HepG2 (cell line): ENCODE data around the gene NFIC. TPM values are rescaled to one million over a fixed set of nuclear protein-coding genes. Genes with fewer than 3 reads are reported as not detected.
A peak's percentile ranks its signal among the peaks of the same experiment; 100 is the strongest.

Experiments used
- ATAC-seq: fragments of 200-7000 bp; cut with Tn5 transposase; 3 replicates; pipeline ENCODE4 v1.9.1; 2020; ENCODE audit warnings: mild to moderate bottlenecking, moderate library complexity
- BruUV-seq: library from RNA; stranded (reverse); fragments of 400-500 nt; replicated peaks from 2 replicates; lab custom pipeline; 2021; lab: Mats Ljungman, UMichigan
- CTCF ChIA-PET: fragments of 300-600 bp; formaldehyde crosslinking; extraction: SDS; loops from one replicate; lab custom pipeline; 2021; ENCODE audit warnings: low total read pairs, inconsistent platforms, low intra/inter-chr PET ratio; lab: Yijun Ruan, JAX
- POLR2A ChIA-PET: fragments of 350-600 bp; sonication (Branson Sonifier 250); formaldehyde crosslinking; loops from one replicate; lab custom pipeline; 2020; ENCODE audit warnings: antibody characterized with exemption, inconsistent platforms; lab: Yijun Ruan, JAX
- DNase-seq: peaks from one replicate; pipeline ENCODE4 v3.0.0-alpha.2; 2015; ENCODE audit warnings: low spot score
- FAIRE-seq: peaks from 3 replicates; lab custom pipeline; 2011; peaks lifted over from hg19 to GRCh38; lab: Jason Lieb, UNC
- H2AFZ ChIP-seq: one replicate; pipeline ENCODE4 v1.6.1; 2011; ENCODE audit warnings: low read length, inconsistent platforms
- H3K27ac ChIP-seq: fragments of 300-600 bp; 3 replicates; pipeline ENCODE4 v1.8.0; 2011; ENCODE audit warnings: mixed run types, mild to moderate bottlenecking, mixed read lengths, low read length, inconsistent platforms; ENCODE audit not compliant: insufficient read depth; ENCODE audit errors: extremely low read length
- H3K27me3 ChIP-seq, 2 experiments: fragments of 200-600 bp in 1 of 2; 2 replicates in 1 of 2; 3 replicates in 1 of 2; pipeline versions ENCODE4 v1.6.0 to v1.8.0; 2011; ENCODE audit warnings: low read length in 2 of 2, mild to moderate bottlenecking in 2 of 2, moderate library complexity in 2 of 2, inconsistent platforms in 1 of 2; ENCODE audit not compliant: insufficient read depth in 2 of 2, control insufficient read depth in 1 of 2
- H3K36me3 ChIP-seq, 2 experiments: fragments of 200-600 bp in 1 of 2; replicated peaks in 1 of 2; 2 replicates in 1 of 2; 3 replicates in 1 of 2; pipeline versions ENCODE4 v1.5.1 to v1.8.0; 2011; ENCODE audit warnings: low read length in 2 of 2, inconsistent platforms in 1 of 2; ENCODE audit not compliant: insufficient read depth in 2 of 2, control insufficient read depth in 1 of 2
- H3K4me1 ChIP-seq: 2 replicates; pipeline ENCODE4 v1.5.1; 2012; ENCODE audit warnings: low read length, inconsistent platforms; ENCODE audit not compliant: insufficient read depth
- H3K4me2 ChIP-seq: 2 replicates; pipeline ENCODE4 v1.6.0; 2011; ENCODE audit warnings: low read depth, low read length, inconsistent platforms
- H3K4me3 ChIP-seq, 3 experiments: fragments of 200-600 bp in 1 of 3; sonication (generic), shearing (Covaris generic) in 1 of 3; replicated peaks in 1 of 3; 2 replicates each; pipeline ENCODE4 v1.5.1; 2011 to 2016; ENCODE audit warnings: low read length in 3 of 3, inconsistent platforms in 2 of 3, low read depth in 2 of 3, mild to moderate bottlenecking in 2 of 3, control low read depth in 1 of 3, mixed read lengths in 1 of 3; ENCODE audit not compliant: insufficient read depth in 1 of 3
- H3K79me2 ChIP-seq: one replicate; pipeline ENCODE4 v1.6.1; 2011; ENCODE audit warnings: low read length, inconsistent platforms; ENCODE audit not compliant: insufficient read depth
- H3K9ac ChIP-seq: 2 replicates; pipeline ENCODE4 v1.6.0; 2011; ENCODE audit warnings: mild to moderate bottlenecking, low read depth, low read length, inconsistent platforms; ENCODE audit not compliant: insufficient read depth
- H3K9me3 ChIP-seq: 2 replicates; pipeline ENCODE4 v1.5.1; 2012; ENCODE audit warnings: mild to moderate bottlenecking, low read length
- H4K20me1 ChIP-seq: 2 replicates; pipeline ENCODE4 v1.6.0; 2011; ENCODE audit warnings: inconsistent platforms, mild to moderate bottlenecking, low read length, moderate library complexity; ENCODE audit not compliant: insufficient read depth
- HNRNPL ChIP-seq: fragments of 200-400 bp; formaldehyde crosslinking; IDR thresholded peaks from 2 replicates; pipeline ENCODE4 v1.6.1; 2017; ENCODE audit warnings: mild to moderate bottlenecking, low read depth, low read length
- MAX ChIP-seq: IDR thresholded peaks from 2 replicates; pipeline ENCODE4 v1.6.1; 2012; ENCODE audit warnings: inconsistent platforms
- MLXIP ChIP-seq: sonication (generic); formaldehyde crosslinking; IDR thresholded peaks from 2 replicates; pipeline ENCODE4 v1.9.0; 2021; ENCODE audit warnings: missing genetic modification reagents, borderline replicate concordance
- THAP7 ChIP-seq: sonication (generic); formaldehyde crosslinking; IDR thresholded peaks from 2 replicates; pipeline ENCODE4 v1.8.1; 2023; ENCODE audit warnings: mild to moderate bottlenecking, missing genetic modification reagents
- ZBTB21 ChIP-seq: sonication (generic); formaldehyde crosslinking; IDR thresholded peaks from 2 replicates; pipeline ENCODE4 v1.4.0; 2020; ENCODE audit warnings: missing genetic modification reagents
- ZFP90 ChIP-seq: sonication (generic); formaldehyde crosslinking; IDR thresholded peaks from 2 replicates; pipeline ENCODE4 v1.8.0; 2022; ENCODE audit warnings: missing genetic modification reagents, mild to moderate bottlenecking, inconsistent platforms, borderline replicate concordance
- ZNF326 ChIP-seq: sonication (generic); formaldehyde crosslinking; IDR thresholded peaks from 2 replicates; pipeline ENCODE4 v1.4.0; 2020; ENCODE audit warnings: missing genetic modification reagents, borderline replicate concordance
- WGBS: methylation state at CpG from one replicate; pipeline ENCODE4 v1.1.6; 2017; ENCODE audit warnings: low lambda C conversion rate; 5-methylcytosine and 5-hydroxymethylcytosine counted together
- in situ Hi-C: cut with HindIII; loops from 2 replicates; pipeline ENCODE4 v1.10.0; 2017; ENCODE audit warnings: low pct_unique_long_range_greater_than_20kb; ENCODE audit not compliant: extremely low pct_ligation_motif_present
- intact Hi-C: fragments of 100-400 bp; cut with micrococcal nuclease; formaldehyde crosslinking; loops from one replicate; pipeline ENCODE4 v1.10.0; 2022; ENCODE audit not compliant: unreplicated experiment
- polyA plus RNA-seq, 8 experiments: library from polyadenylated mRNA; depleted of rRNA in 3 of 8; stranded (reverse) in 7 of 8; unstranded in 1 of 8; fragments of >200 nt; fragmentation: Illumina TruSeq in 4 of 8; extraction: Trizol in 4 of 8; gene quantifications; 2 replicates each; pipeline versions ENCODE4 v1.2.1 to v1.2.3, GENCODE V29; 2011 to 2016; ENCODE audit warnings: low read depth in 4 of 8, missing spikeins in 1 of 8, mixed read lengths in 1 of 8; ENCODE audit not compliant: insufficient read depth in 1 of 8
- total RNA-seq, 5 experiments: library from RNA; depleted of rRNA; stranded (reverse); fragments of >200 nt; fragmentation: Illumina TruSeq; extraction: Trizol; gene quantifications; 2 replicates each; pipeline ENCODE4 v1.2.3, GENCODE V29; 2016; ENCODE audit warnings: low read depth in 1 of 5

Gene NFIC
- total and polyA plus RNA-seq, 2 of the 13 experiments (the other 11 are each of a cell fraction or from before 2014, with no cell fraction given), result 1.3 to 2.5 TPM

- TF ChIP-seq MLXIP (CRISPR knock-in tag) (no peak), ZNF326 (CRISPR knock-in tag) (no peak), HNRNPL (no peak)
These were observed 66.9 kb downstream of the NFIC start (continued) for GRCh38 chr19:3433313-3433712.

GRCh38 chr19:3433805-3434540, 67.6 kb downstream of the NFIC start:
- Histone ChIP-seq H3K27ac (peak overlapping the region; percentile 77), H3K9ac (no peak overlapping the region), H3K4me3 (peak overlapping the region in 1 of 3 experiments; percentile 71; a peak in 3 of 6 replicates), H3K79me2 (no peaks in the 10 kb centered on the region), H3K27me3 (no peaks in the 10 kb centered on the region), H3K36me3 (peaks cover 1 to 22% of the 10 kb centered on the region in 2 experiments; a peak in 1 of 5 replicates), H3K4me2 (peak overlapping the region; percentile 73), H3K4me1 (peaks cover 15% of the 10 kb centered on the region), H3K9me3 (no peaks in the 10 kb centered on the region), H4K20me1 (no peaks in the 10 kb centered on the region), H2AFZ (no peak overlapping the region)
- ChIA-PET CTCF (no interaction called here), POLR2A (interaction anchor here (1.5 kb wide), 1 partner anchor 46 kb away, joined by 6 read pairs; the partner anchor contains the start of gene SMIM24)
- WGBS, result 91% methylated on average over 11 of the region's 11 CpGs
- intact Hi-C loops (no loop called here), in situ Hi-C loops (loop anchor here (5.0 kb wide), 1 partner anchor 97 kb away; no protein-coding TSS in a partner anchor)
- FAIRE-seq, result no peak
- ATAC-seq, result no peak
- no peak for DNase-seq
- no peak for TF ChIP-seq THAP7
- peak; percentile 99 for TF ChIP-seq ZFP90 (CRISPR knock-in tag)
- TF ChIP-seq ZBTB21 (CRISPR knock-in tag), result no peak
- no peak for TF ChIP-seq MAX
- TF ChIP-seq, all 625 proteins: peak for 1
- BruUV-seq, result no TSS peak
